Kidney epithelial cell (primary cell): ENCODE measurements around the gene ZDBF2. TPM values are rescaled to one million over a fixed set of nuclear protein-coding genes. Genes with fewer than 3 reads are reported as not detected.

Experiments
- DNase-seq: peaks from one replicate; pipeline ENCODE4 v3.0.0-alpha.2; 2010; ENCODE audit warnings: low read depth
- H3K27me3 ChIP-seq: 2 replicates; pipeline ENCODE4 v1.6.0; 2011; ENCODE audit warnings: low read length; ENCODE audit not compliant: control insufficient read depth, insufficient read depth
- H3K36me3 ChIP-seq: 2 replicates; pipeline ENCODE4 v1.5.1; 2011; ENCODE audit warnings: low read length; ENCODE audit not compliant: control insufficient read depth, insufficient read depth
- H3K4me3 ChIP-seq: 2 replicates; pipeline ENCODE4 v1.5.1; 2011; ENCODE audit warnings: low read depth, mild to moderate bottlenecking, control low read depth, low read length
- total RNA-seq: library from RNA; depleted of rRNA; stranded (reverse); fragments of >200 nt; gene quantifications from 2 replicates; pipeline ENCODE4 v1.2.3, GENCODE V29; 2015
- TF ChIP-seq, protein P1 (sequence below): IDR thresholded peaks from 2 replicates; pipeline ENCODE4 v1.5.1; 2011; ENCODE audit warnings: mild to moderate bottlenecking, moderate library complexity, low read length, control low read depth, inconsistent platforms; ENCODE audit not compliant: insufficient read depth, poor library complexity, severe bottlenecking

ZDBF2 gene
- total RNA-seq, 1 donor from 2014 or later = 8.5 TPM

GRCh38 chr2:206341396-206341795 lies 66.9 kb downstream of the ZDBF2 start:
- Histone ChIP-seq H3K27me3 (no peaks in the 10 kb centered on the region), H3K36me3 (no peaks in the 10 kb centered on the region), H3K4me3 (no peak overlapping the region)
- TF ChIP-seq, protein P1, sequence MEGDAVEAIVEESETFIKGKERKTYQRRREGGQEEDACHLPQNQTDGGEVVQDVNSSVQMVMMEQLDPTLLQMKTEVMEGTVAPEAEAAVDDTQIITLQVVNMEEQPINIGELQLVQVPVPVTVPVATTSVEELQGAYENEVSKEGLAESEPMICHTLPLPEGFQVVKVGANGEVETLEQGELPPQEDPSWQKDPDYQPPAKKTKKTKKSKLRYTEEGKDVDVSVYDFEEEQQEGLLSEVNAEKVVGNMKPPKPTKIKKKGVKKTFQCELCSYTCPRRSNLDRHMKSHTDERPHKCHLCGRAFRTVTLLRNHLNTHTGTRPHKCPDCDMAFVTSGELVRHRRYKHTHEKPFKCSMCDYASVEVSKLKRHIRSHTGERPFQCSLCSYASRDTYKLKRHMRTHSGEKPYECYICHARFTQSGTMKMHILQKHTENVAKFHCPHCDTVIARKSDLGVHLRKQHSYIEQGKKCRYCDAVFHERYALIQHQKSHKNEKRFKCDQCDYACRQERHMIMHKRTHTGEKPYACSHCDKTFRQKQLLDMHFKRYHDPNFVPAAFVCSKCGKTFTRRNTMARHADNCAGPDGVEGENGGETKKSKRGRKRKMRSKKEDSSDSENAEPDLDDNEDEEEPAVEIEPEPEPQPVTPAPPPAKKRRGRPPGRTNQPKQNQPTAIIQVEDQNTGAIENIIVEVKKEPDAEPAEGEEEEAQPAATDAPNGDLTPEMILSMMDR = no peak
- DNase-seq = no peak

GRCh38 chr2:206343144-206343543 lies 68.7 kb downstream of the ZDBF2 start:
- Histone ChIP-seq H3K27me3 (no peaks in the 10 kb centered on the region), H3K36me3 (no peaks in the 10 kb centered on the region), H3K4me3 (no peak overlapping the region)
- DNase-seq = no peak
- TF ChIP-seq, protein P1 = no peak

- TF ChIP-seq, protein P1 = no peak
- no peaks in the 10 kb centered on the region for H3K27me3 ChIP-seq
- no peak for DNase-seq
- H3K4me3 ChIP-seq = no peak overlapping the region
- H3K36me3 ChIP-seq = no peaks in the 10 kb centered on the region
Observed at GRCh38 chr2:206343816-206344215, 69.4 kb downstream of the ZDBF2 start.

DNA sequence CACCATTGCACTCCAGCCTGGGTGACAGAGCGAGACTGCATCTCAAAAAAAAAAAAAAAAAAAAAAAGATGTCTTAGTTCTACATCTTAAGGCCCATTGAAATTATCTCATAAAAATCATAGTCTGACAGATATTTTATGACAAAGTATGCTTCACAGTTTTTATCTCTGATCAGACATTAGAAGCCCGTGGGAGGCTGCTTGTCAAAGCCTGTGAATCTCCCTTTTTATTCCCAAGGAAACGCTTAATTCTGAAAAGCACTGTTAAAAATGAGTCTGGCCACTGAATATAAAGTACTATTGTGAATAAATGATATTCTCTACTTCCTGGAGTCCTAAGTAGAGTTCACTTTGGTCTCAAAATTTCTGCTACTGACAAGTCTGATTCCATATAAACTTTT lies 71.1 kb downstream of the ZDBF2 start:
- no peak for DNase-seq
- no peaks in the 10 kb centered on the region for H3K27me3 ChIP-seq
- TF ChIP-seq, protein P1 = no peak
- H3K4me3 ChIP-seq = no peak overlapping the region
- no peaks in the 10 kb centered on the region for H3K36me3 ChIP-seq

- TF ChIP-seq, protein P1 = no peak
- Histone ChIP-seq H3K36me3 (no peaks in the 10 kb centered on the region), H3K27me3 (no peaks in the 10 kb centered on the region), H3K4me3 (no peak overlapping the region)
- DNase-seq = no peak
Observed at GRCh38 chr2:206349375-206349774, 74.9 kb downstream of the ZDBF2 start.

DNA sequence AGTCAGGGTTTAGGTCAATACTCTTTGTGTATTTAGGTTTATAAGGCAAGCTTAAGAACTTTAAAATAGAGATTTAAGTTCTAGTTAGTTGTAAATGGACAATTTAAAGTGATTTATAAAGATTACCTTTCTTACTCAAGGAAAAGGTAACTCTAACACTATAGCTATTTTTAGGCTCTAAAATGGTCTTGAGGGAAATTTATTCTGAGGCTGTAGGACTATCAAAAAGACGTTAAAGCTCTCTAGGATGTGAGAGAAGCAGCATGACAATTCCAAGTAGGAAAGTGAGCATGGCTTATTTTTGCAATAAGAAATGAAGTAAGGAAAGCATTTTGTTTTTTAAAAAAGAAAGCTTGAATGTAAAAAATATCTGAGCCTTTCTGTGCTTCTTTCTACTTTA lies 78.1 kb downstream of the ZDBF2 start:
- Histone ChIP-seq H3K36me3 (no peaks in the 10 kb centered on the region), H3K4me3 (no peak overlapping the region), H3K27me3 (no peaks in the 10 kb centered on the region)
- no peak for DNase-seq
- TF ChIP-seq, protein P1 = no peak
